ENCODE results near the gene RASAL2. TPM values are rescaled to one million over a fixed set of nuclear protein-coding genes. Genes with fewer than 3 reads are reported as not detected.
"Not testable (repeated sequence)": the region's sequence is repeated elsewhere in the genome, so short reads cannot be mapped to it uniquely, and the experiment has no call there.

RASAL2 gene
- total RNA-seq, 4 donors from 2014 or later: 17.9 to 27.3 (median 23.5) TPM

DNA sequence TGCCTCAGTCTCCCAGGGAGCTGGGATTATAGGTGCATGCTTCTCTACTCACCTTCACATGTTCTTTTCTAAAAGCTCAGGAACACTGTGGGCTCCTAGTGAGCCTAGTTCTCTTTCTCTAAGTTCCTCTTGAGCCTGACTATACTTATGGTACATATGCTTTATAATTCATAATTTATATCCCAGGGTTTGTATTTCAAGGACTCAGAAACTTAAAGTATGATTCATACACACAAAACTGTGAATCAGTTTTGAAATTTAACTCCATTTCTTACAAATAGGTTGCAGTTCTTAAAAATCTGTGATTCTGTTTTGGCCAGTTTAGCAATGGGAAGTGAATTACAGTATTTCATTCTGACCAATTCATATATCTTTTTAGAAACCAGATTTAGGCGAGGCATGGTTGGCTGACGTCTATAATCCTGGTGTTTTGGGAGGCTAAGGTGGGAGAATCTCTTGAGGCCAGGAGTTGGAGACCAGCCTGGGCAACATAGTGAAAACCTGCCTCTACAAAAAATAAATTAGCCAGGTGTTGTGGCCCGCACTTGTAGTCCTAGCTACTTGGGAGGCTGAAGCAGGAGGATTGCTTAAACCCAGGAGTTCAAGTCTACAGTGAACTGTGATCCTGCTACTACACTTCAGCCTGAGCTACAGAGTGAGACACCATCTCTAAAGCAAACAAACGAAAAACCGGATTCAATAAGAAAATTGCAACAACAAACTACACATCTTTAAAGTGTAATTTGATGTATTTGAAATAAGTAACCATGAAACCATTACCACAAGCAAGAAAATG, 15.6 kb downstream of the RASAL2 start:
- no peaks in the 10 kb centered on the region for H3K4me1 ChIP-seq
- 83 to 88% methylated on average over 5 of the region's 5 CpGs for WGBS, 2 donors
- no peaks in the 10 kb centered on the region for H3K9me3 ChIP-seq
- no peak for TF ChIP-seq POLR2A (IDR thresholded peaks at IDR 0.05)
- TF ChIP-seq, protein P1, sequence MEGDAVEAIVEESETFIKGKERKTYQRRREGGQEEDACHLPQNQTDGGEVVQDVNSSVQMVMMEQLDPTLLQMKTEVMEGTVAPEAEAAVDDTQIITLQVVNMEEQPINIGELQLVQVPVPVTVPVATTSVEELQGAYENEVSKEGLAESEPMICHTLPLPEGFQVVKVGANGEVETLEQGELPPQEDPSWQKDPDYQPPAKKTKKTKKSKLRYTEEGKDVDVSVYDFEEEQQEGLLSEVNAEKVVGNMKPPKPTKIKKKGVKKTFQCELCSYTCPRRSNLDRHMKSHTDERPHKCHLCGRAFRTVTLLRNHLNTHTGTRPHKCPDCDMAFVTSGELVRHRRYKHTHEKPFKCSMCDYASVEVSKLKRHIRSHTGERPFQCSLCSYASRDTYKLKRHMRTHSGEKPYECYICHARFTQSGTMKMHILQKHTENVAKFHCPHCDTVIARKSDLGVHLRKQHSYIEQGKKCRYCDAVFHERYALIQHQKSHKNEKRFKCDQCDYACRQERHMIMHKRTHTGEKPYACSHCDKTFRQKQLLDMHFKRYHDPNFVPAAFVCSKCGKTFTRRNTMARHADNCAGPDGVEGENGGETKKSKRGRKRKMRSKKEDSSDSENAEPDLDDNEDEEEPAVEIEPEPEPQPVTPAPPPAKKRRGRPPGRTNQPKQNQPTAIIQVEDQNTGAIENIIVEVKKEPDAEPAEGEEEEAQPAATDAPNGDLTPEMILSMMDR (IDR thresholded peaks at IDR 0.05): no peak
- no peaks in the 10 kb centered on the region for H3K36me3 ChIP-seq
- H3K27me3 ChIP-seq: no peaks in the 10 kb centered on the region
- no peak for DNase-seq
- no peak overlapping the region for H3K4me3 ChIP-seq (replicated peaks in 1 of 3)
- H3K27ac ChIP-seq: no peak overlapping the region
- intact Hi-C loops (cut with DNase I): no loop called here

DNA sequence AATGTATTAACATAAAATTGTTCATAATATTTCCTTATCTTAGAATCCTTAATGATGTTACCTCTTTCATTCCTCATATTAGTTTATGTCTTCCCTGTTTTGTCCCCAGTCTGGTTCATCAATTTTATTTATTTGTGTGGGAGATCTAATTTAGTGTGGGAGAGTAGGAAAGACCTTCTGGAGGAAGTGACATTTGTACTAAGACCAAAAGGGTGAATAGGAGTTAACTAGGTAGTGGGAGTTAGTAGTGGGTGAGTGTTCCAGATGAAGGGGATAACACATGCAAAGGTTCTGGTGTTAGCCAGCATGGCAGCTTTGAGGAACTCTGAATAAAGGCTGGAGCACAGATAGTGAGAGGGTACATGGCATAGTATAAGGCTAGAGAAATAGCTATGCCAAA, 21.4 kb downstream of the RASAL2 start:
- Histone ChIP-seq H3K27me3 (no peaks in the 10 kb centered on the region), H3K4me3 (replicated peaks in 1 of 3) (no peak overlapping the region), H3K36me3 (no peaks in the 10 kb centered on the region), H3K27ac (no peak overlapping the region), H3K4me1 (no peaks in the 10 kb centered on the region), H3K9me3 (no peaks in the 10 kb centered on the region)
- intact Hi-C loops (cut with DNase I): no loop called here
- DNase-seq: no peak
- TF ChIP-seq POLR2A (IDR thresholded peaks at IDR 0.05): no peak
- TF ChIP-seq, protein P1 (IDR thresholded peaks at IDR 0.05): no peak

DNA sequence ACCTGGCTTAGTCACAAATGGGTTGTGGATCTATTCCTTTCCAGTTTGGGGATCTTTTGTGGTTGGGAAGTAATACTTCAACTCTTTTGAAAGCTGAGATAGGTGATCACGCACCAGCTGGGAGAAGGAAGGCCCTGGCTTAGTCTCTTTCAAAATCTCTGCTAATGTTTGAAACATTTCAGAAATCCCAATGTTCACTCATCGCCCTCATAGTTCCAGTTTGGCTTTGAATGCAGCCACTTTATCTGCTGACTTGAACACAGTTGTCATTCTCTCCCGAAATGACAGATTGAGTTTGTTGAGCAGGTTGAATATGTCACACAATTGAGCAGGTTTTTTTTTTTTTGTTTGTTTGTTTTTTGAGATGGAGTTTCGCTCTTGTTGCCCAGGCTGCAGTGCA, 24.6 kb downstream of the RASAL2 start:
- no peaks in the 10 kb centered on the region for H3K9me3 ChIP-seq
- no peak overlapping the region for H3K4me3 ChIP-seq (replicated peaks in 1 of 3)
- DNase-seq: no peak
- TF ChIP-seq, protein P1 (IDR thresholded peaks at IDR 0.05): no peak
- no peak for TF ChIP-seq POLR2A (IDR thresholded peaks at IDR 0.05)
- no peaks in the 10 kb centered on the region for H3K27me3 ChIP-seq
- no peaks in the 10 kb centered on the region for H3K36me3 ChIP-seq
- H3K4me1 ChIP-seq: no peaks in the 10 kb centered on the region
- intact Hi-C loops (cut with DNase I): no loop called here
- H3K27ac ChIP-seq: no peak overlapping the region
- WGBS, 2 donors: 97% methylated on average over 4 of the region's 4 CpGs

DNA sequence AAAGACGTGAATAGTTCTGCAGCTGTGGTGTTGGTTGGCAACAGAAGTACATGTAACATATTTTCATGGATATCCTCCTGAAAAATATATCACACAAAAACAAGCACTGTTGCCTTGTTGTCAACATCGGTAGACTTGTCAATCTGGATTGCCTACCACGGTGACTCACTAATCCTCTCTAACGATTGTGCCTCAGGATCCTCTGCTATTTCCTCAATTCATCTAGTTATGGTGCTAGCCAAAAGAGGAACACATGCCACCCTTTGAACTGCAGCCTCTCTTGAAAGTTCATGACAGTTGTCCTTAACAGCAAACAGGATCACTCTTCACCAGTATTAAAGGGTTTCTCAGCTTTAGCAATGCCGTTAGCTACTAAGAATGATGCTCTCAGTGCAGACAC, 25.7 kb downstream of the RASAL2 start:
- Histone ChIP-seq H3K27ac (no peak overlapping the region), H3K9me3 (no peaks in the 10 kb centered on the region), H3K4me3 (replicated peaks in 1 of 3) (no peak overlapping the region), H3K4me1 (no peaks in the 10 kb centered on the region), H3K36me3 (no peaks in the 10 kb centered on the region), H3K27me3 (no peaks in the 10 kb centered on the region)
- intact Hi-C loops (cut with DNase I): no loop called here
- WGBS, 2 donors: 84 to 88% methylated on average over 5 of the region's 5 CpGs
- no peak for DNase-seq
- TF ChIP-seq, protein P1 (IDR thresholded peaks at IDR 0.05): no peak
- no peak for TF ChIP-seq POLR2A (IDR thresholded peaks at IDR 0.05)

DNA sequence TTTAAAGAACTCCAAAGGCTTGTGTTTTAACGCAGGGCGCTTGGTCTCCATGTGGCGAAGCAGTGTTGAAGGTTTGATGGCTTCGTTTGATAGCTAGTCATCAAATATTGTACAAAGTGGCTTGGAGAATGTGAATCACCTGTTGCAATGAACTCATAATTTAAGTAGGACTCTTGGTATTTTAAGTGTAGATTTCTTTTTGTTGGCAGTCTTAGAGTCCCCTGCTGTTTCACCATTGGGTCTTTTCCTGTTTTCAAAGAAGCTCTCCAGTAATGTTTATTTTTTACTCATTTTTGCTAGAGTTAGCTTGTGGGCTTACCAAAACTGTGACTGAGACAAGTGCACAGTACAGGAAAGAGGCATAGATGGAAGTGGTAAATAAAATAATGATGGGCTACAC, 26.2 kb downstream of the RASAL2 start:
- H3K4me3 ChIP-seq (replicated peaks in 1 of 3): no peak overlapping the region
- H3K4me1 ChIP-seq: no peaks in the 10 kb centered on the region
- no peaks in the 10 kb centered on the region for H3K27me3 ChIP-seq
- 93 to 97% methylated on average over 4 of the region's 4 CpGs for whole genome bisulfite sequencing, 2 donors
- H3K27ac ChIP-seq: no peak overlapping the region
- DNase-seq: no peak
- H3K36me3 ChIP-seq: no peaks in the 10 kb centered on the region
- intact Hi-C loops (cut with DNase I): no loop called here
- H3K9me3 ChIP-seq: no peaks in the 10 kb centered on the region
- TF ChIP-seq, protein P1 (IDR thresholded peaks at IDR 0.05): no peak
- no peak for TF ChIP-seq POLR2A (IDR thresholded peaks at IDR 0.05)

DNA sequence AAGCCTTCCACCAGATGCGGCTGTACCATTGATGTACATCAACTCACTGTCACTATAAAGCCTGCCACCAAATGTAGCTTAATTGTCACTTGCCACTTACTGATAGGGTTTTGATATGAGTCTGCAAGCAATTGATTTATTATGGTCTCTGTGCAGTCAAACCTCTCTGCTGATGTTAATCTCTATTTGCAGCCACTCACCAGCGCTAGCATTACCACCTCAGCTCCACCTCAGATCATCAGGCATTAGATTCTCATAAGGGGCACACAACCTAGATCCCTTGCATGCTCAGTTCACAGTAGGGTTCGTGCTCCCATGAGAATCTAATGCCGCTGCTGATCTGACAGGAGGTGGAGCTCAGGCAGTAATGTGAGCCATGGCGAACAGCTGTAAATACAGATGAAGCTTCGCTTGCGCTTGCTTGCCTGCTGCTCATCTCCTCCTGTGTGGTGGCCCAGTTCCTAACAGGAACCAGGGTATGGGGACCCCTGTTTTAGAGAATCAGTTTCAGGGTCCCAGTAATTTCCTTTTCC, 26.7 kb downstream of the RASAL2 start:
- H3K9me3 ChIP-seq; H3K36me3 ChIP-seq; DNase-seq; H3K4me1 ChIP-seq; H3K4me3 ChIP-seq (replicated peaks in 1 of 3); intact Hi-C loops (cut with DNase I); H3K27ac ChIP-seq; H3K27me3 ChIP-seq: not testable (repeated sequence)
- 94 to 96% methylated on average over 7 of the region's 7 CpGs for WGBS, 2 donors

Measured in thyroid gland (tissue), 4 donors.